Panc1 (cell line): ENCODE measurements around the gene SERPINC1. TPM values are rescaled to one million over a fixed set of nuclear protein-coding genes. Genes with fewer than 3 reads are reported as not detected.

ENCODE experiments used
- ATAC-seq: fragments of 200-7000 bp; cut with Tn5 transposase; 2 replicates; pipeline ENCODE4 v1.9.1; 2020; ENCODE audit warnings: mild to moderate bottlenecking, moderate library complexity
- BruUV-seq: library from RNA; stranded (reverse); fragments of 400-500 nt; replicated peaks from 2 replicates; lab custom pipeline; 2021; lab: Mats Ljungman, UMichigan
- CTCF ChIA-PET: fragments of 300-600 bp; sonication (Branson Sonifier 250); formaldehyde crosslinking; loops from one replicate; lab custom pipeline; 2022; ENCODE audit warnings: antibody characterized with exemption; lab: Charles Lee
- POLR2A ChIA-PET: fragments of 300-600 bp; sonication (Branson Sonifier 250); formaldehyde crosslinking; loops from one replicate; lab custom pipeline; 2022; ENCODE audit warnings: antibody characterized with exemption; lab: Charles Lee
- DNase-seq: peaks from one replicate; pipeline ENCODE4 v3.0.0-alpha.2; 2010; ENCODE audit warnings: low read depth, low spot score
- H3K27ac ChIP-seq: 2 replicates; pipeline ENCODE4 v1.5.1; 2011; ENCODE audit warnings: mild to moderate bottlenecking, low read length, inconsistent platforms
- H3K27me3 ChIP-seq: fragments of 200-500 bp; sonication (Bioruptor generic); 2 replicates; pipeline ENCODE4 v1.6.0; 2014; ENCODE audit warnings: low read length, inconsistent platforms; ENCODE audit not compliant: control insufficient read depth, insufficient read depth
- H3K36me3 ChIP-seq: fragments of 200-500 bp; sonication (Bioruptor generic); 2 replicates; pipeline ENCODE4 v1.5.1; 2014; ENCODE audit warnings: inconsistent platforms, mild to moderate bottlenecking, low read length, moderate library complexity; ENCODE audit not compliant: control insufficient read depth, insufficient read depth
- H3K4me1 ChIP-seq: 2 replicates; pipeline ENCODE4 v1.5.1; 2011; ENCODE audit warnings: inconsistent platforms, mild to moderate bottlenecking, low read length, moderate library complexity; ENCODE audit not compliant: control insufficient read depth, insufficient read depth
- H3K4me3 ChIP-seq, 2 experiments: 2 replicates each; pipeline ENCODE4 v1.5.1; 2011 to 2012; ENCODE audit warnings: low read depth in 2 of 2, low read length in 2 of 2, mild to moderate bottlenecking in 2 of 2, inconsistent platforms in 1 of 2, moderate library complexity in 1 of 2
- H3K9me3 ChIP-seq: fragments of 200-500 bp; sonication (Bioruptor generic); 2 replicates; pipeline ENCODE4 v1.5.1; 2014; ENCODE audit warnings: low read depth, mild to moderate bottlenecking, inconsistent platforms, low read length, moderate library complexity; ENCODE audit not compliant: control insufficient read depth, insufficient read depth
- CTCF ChIP-seq: fragments of 450-650 bp; IDR thresholded peaks from 2 replicates; pipeline ENCODE4 v1.5.1; 2017; ENCODE audit warnings: mild to moderate bottlenecking
- POLR2AphosphoS5 ChIP-seq: IDR thresholded peaks from 2 replicates; pipeline ENCODE4 v1.6.1; 2012; ENCODE audit warnings: mild to moderate bottlenecking, low read depth, low read length, moderate library complexity
- REST ChIP-seq, 2 experiments: IDR thresholded peaks; 2 replicates each; pipeline ENCODE4 v1.6.1; 2011 to 2012; ENCODE audit warnings: low read depth in 2 of 2, control low read depth in 1 of 2, low read length in 1 of 2, mild to moderate bottlenecking in 1 of 2, moderate library complexity in 1 of 2; ENCODE audit not compliant: insufficient read depth in 1 of 2
- SIN3A ChIP-seq: IDR thresholded peaks from 2 replicates; pipeline ENCODE4 v1.6.1; 2012; ENCODE audit warnings: low read depth, mild to moderate bottlenecking, low read length, moderate library complexity, borderline replicate concordance; ENCODE audit not compliant: insufficient read depth
- TCF7L2 ChIP-seq: IDR thresholded peaks from 2 replicates; pipeline ENCODE4 v1.6.1; 2011; ENCODE audit warnings: mild to moderate bottlenecking, low read depth, low read length, inconsistent platforms
- in situ Hi-C: cut with HindIII; loops from 2 replicates; pipeline ENCODE4 v1.10.0; 2016; ENCODE audit warnings: low sequenced_read_pairs, low pct_unique_long_range_greater_than_20kb
- intact Hi-C: fragments of 100-400 bp; cut with micrococcal nuclease; formaldehyde crosslinking; loops from one replicate; pipeline ENCODE4 v1.10.0; 2022; ENCODE audit not compliant: unreplicated experiment
- total RNA-seq: library from RNA; stranded (reverse); gene quantifications from one replicate; pipeline ENCODE4 v1.2.1, GENCODE V29; 2021; ENCODE audit not compliant: unreplicated experiment

The SERPINC1 gene
- total RNA-seq, 1 experiment from 2014 or later, result 0.64 TPM

GRCh38 chr1:173925306-173926242 is 8.4 kb upstream of the SERPINC1 start:
- in situ Hi-C loops (no loop called here), intact Hi-C loops (no loop called here)
- Histone ChIP-seq H3K4me1 (no peaks in the 10 kb centered on the region), H3K36me3 (no peaks in the 10 kb centered on the region), H3K27ac (no peak overlapping the region), H3K27me3 (no peaks in the 10 kb centered on the region; the same call in 1 of the 2 replicates), H3K4me3 (no peak overlapping the region), H3K9me3 (no peaks in the 10 kb centered on the region)
- ChIA-PET POLR2A (interaction anchor here (0.5 to 0.7 kb wide), 2 partner anchors 447 to 773 kb away, joined by 4 read pairs; no protein-coding TSS in a partner anchor), CTCF (no interaction called here)
- TF ChIP-seq TCF7L2 (no peak), SIN3A (no peak), POLR2AphosphoS5 (no peak), CTCF (no peak), REST (IDR thresholded peaks at IDR 0.05; ENCODE audit: insufficient read depth in 1 of 2, low read depth in 2 of 2, low read length in 1 of 2) (no peak)
- BruUV-seq, result no TSS peak
- DNase-seq (no peak), ATAC-seq (no peak)

- no peaks in the 10 kb centered on the region for H3K9me3 ChIP-seq
- H3K4me1 ChIP-seq, result no peaks in the 10 kb centered on the region
- BruUV-seq, result no TSS peak
- intact Hi-C loops, result no loop called here
- ChIA-PET POLR2A (no interaction called here), CTCF (interaction anchor here (0.5 kb wide), 1 partner anchor 113 kb away, joined by 3 read pairs; no protein-coding TSS in a partner anchor)
- in situ Hi-C loops, result no loop called here
- DNase-seq, result no peak
- H3K4me3 ChIP-seq, result no peak overlapping the region
- H3K36me3 ChIP-seq, result no peaks in the 10 kb centered on the region
- H3K27me3 ChIP-seq, result no peaks in the 10 kb centered on the region; the same call in 1 of the 2 replicates
- TF ChIP-seq SIN3A, result no peak
- no peak for TF ChIP-seq TCF7L2
- no peak for TF ChIP-seq CTCF
- no peak for TF ChIP-seq POLR2AphosphoS5
- no peak for TF ChIP-seq REST (IDR thresholded peaks at IDR 0.05; ENCODE audit: insufficient read depth in 1 of 2, low read depth in 2 of 2, low read length in 1 of 2)
- no peak overlapping the region for H3K27ac ChIP-seq
- no peak for ATAC-seq
Observed at GRCh38 chr1:173920861-173921260, 3.7 kb upstream of the SERPINC1 start.
